Measurements from ENCODE around the gene HMX1. TPM values are rescaled to one million over a fixed set of nuclear protein-coding genes. Genes with fewer than 3 reads are reported as not detected.

The HMX1 gene
- total and polyA plus RNA-seq, 12 donors = 0.15 TPM; not detected in 11

DNA sequence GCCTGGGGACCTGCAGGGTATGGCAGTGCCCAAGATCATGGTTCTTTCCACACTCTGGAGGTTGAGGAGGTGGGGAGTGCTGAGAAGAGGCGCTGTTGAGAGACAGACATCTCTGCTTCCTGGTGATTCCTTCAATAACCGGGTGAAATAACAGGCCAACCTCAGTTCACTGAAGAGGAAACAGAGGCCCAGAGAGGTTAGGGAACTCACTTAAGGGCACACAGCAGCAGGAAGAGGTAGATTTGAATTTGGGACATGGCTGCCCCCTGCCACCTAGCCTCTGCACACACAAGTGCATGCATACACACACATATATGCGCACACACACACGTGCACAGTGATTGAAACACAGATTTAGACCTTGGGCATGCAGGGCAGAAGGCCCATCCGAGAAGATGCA, 24.9 kb upstream of the HMX1 start:
- TF ChIP-seq CTCF (IDR thresholded peaks at IDR 0.05) = no peak
- Histone ChIP-seq H3K4me1 (peaks cover 0 to 14% (median 3%) of the 10 kb centered on the region in 9 donors), H3K27me3 (peaks cover 27 to 92% (median 81%) of the 10 kb centered on the region in 7 donors), H3K9me3 (peaks cover 0 to 23% (median 10%) of the 10 kb centered on the region in 11 donors), H3K27ac (no peak overlapping the region), H3K36me3 (no peaks in the 10 kb centered on the region), H3K4me3 (no peak overlapping the region)
- WGBS, 2 donors = 44 to 47% methylated on average over 5 of the region's 5 CpGs
- intact Hi-C loops (cut with DNase I) = loop anchor here in 1 of 10 donors (10.0 kb wide), 1 partner anchor 532 kb away; no protein-coding TSS in a partner anchor
- no peak for ATAC-seq
- DNase-seq = no peak

DNA sequence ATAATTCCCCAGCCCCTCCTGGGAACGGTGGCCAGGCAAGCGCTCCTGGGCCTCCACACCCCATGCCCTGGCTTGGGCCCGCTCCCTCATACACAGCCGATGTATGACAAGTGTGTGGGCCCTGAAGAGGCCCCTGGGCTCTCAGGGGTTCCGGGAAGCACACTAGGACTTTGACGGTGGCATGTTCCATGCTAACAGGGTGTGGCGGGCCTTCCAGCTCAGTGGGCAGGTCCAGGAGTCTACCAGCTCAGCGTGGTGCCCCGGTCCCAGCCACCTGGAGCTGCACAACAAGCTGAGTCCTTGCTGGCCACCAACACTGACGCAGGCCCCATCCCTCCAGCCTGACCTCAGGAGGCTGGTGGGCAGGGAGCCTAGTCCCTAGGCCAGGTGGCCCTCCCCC, 24.4 kb upstream of the HMX1 start:
- intact Hi-C loops (cut with DNase I) = loop anchor here in 1 of 10 donors (10.0 kb wide), 1 partner anchor 531 kb away; no protein-coding TSS in a partner anchor
- Histone ChIP-seq H3K4me3 (no peak overlapping the region), H3K36me3 (no peaks in the 10 kb centered on the region), H3K27ac (no peak overlapping the region), H3K4me1 (peaks cover 0 to 14% (median 3%) of the 10 kb centered on the region in 9 donors), H3K27me3 (peaks cover 28 to 97% (median 86%) of the 10 kb centered on the region in 7 donors), H3K9me3 (peaks cover 0 to 19% (median 6%) of the 10 kb centered on the region in 11 donors)
- no peak for TF ChIP-seq CTCF (IDR thresholded peaks at IDR 0.05)
- no peak for ATAC-seq
- WGBS, 2 donors = 74 to 81% methylated on average over 10 of the region's 10 CpGs
- DNase-seq = no peak

DNA sequence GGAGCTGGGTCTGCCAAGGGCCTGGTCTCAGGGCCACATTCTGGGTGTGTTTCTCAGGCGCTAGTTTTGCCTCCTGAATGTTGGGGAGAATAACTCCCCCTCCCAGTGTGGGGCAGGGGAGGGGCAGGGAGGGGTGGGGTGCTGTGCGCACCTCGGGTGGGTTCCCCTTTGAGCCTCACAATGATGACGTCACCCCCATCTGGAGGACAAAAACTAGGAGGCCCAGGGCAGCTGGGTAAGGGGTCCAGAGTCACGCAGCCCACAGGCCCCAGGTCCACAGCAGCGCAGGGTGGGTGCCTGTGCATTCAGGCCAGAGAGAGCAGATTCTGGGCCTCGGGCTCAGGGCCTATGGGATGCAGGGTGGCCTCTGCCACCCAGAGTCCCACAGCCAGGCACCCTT, 23.7 kb upstream of the HMX1 start:
- no peaks in the 10 kb centered on the region for H3K36me3 ChIP-seq
- 70 to 72% methylated on average over 7 of the region's 7 CpGs for WGBS, 2 donors
- no peak overlapping the region for H3K4me3 ChIP-seq
- H3K9me3 ChIP-seq = peaks cover 0 to 11% (median 0%) of the 10 kb centered on the region in 11 donors
- ATAC-seq (no peak), DNase-seq (no peak)
- intact Hi-C loops (cut with DNase I) = loop anchor here in 1 of 10 donors (10.0 kb wide), 1 partner anchor 530 kb away; no protein-coding TSS in a partner anchor
- H3K27me3 ChIP-seq = peaks cover 28 to 99% (median 93%) of the 10 kb centered on the region in 7 donors
- TF ChIP-seq CTCF (IDR thresholded peaks at IDR 0.05) = no peak
- H3K4me1 ChIP-seq = peaks cover 0 to 14% (median 3%) of the 10 kb centered on the region in 9 donors
- H3K27ac ChIP-seq = no peak overlapping the region

DNA sequence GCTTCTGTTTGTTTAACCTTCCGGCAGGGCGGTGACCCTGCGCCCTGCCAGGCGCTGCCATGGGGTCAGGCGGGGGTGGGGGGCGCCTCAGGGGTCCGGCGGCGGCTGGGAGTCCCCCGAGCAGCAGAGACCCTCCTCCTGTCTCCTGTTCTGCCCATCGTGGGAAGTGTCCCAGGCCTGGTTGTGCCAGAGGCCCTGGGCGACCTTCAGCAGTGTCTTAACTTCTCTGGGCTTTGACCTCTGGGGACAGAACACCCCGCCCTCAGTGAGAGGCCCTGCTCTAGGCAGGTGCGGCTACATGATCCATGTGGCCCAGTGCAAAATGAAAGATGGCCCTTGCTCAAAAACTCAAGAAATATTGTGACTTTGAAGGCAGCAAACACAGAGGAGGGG, 22.8 kb upstream of the HMX1 start:
- TF ChIP-seq CTCF (IDR thresholded peaks at IDR 0.05) = no peak
- no peak for ATAC-seq
- intact Hi-C loops (cut with DNase I) = loop anchor here in 1 of 10 donors (10.0 kb wide), 1 partner anchor 530 kb away; no protein-coding TSS in a partner anchor
- Histone ChIP-seq H3K27me3 (peaks cover 28 to 99% (median 97%) of the 10 kb centered on the region in 7 donors), H3K4me3 (no peak overlapping the region), H3K36me3 (no peaks in the 10 kb centered on the region), H3K4me1 (peaks cover 0 to 14% (median 3%) of the 10 kb centered on the region in 9 donors), H3K9me3 (peaks cover 0 to 2% (median 0%) of the 10 kb centered on the region in 11 donors), H3K27ac (no peak overlapping the region)
- DNase-seq = no peak
- 5 to 6% methylated on average over 14 of the region's 14 CpGs for WGBS, 2 donors

All from heart right ventricle (tissue), 16 donors.